ENCODE measurements around the gene MYBPHL.

Gene MYBPHL

GRCh38 chr1:109272021-109272799, 34.6 kb downstream of the MYBPHL start:
- no peak overlapping the region for H3K4me3 ChIP-seq (replicated peaks; ENCODE audit: low read depth, low read length)
- TF ChIP-seq, protein P1, sequence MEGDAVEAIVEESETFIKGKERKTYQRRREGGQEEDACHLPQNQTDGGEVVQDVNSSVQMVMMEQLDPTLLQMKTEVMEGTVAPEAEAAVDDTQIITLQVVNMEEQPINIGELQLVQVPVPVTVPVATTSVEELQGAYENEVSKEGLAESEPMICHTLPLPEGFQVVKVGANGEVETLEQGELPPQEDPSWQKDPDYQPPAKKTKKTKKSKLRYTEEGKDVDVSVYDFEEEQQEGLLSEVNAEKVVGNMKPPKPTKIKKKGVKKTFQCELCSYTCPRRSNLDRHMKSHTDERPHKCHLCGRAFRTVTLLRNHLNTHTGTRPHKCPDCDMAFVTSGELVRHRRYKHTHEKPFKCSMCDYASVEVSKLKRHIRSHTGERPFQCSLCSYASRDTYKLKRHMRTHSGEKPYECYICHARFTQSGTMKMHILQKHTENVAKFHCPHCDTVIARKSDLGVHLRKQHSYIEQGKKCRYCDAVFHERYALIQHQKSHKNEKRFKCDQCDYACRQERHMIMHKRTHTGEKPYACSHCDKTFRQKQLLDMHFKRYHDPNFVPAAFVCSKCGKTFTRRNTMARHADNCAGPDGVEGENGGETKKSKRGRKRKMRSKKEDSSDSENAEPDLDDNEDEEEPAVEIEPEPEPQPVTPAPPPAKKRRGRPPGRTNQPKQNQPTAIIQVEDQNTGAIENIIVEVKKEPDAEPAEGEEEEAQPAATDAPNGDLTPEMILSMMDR (IDR thresholded peaks at IDR 0.05; ENCODE audit: insufficient read depth, low read length, poor library complexity, severe bottlenecking), result no peak
- no peak for DNase-seq (ENCODE audit: extremely low read depth, insufficient read length)
- no peaks in the 10 kb centered on the region for H3K36me3 ChIP-seq (ENCODE audit: control insufficient read depth, insufficient read depth, low read length)
- no peaks in the 10 kb centered on the region for H3K27me3 ChIP-seq (replicated peaks; ENCODE audit: control insufficient read depth, insufficient read depth, low read length)

- no peak overlapping the region for H3K4me3 ChIP-seq (replicated peaks; ENCODE audit: low read depth, low read length)
- no peak for DNase-seq (ENCODE audit: extremely low read depth, insufficient read length)
- H3K27me3 ChIP-seq (replicated peaks; ENCODE audit: control insufficient read depth, insufficient read depth, low read length), result no peaks in the 10 kb centered on the region
- H3K36me3 ChIP-seq (ENCODE audit: control insufficient read depth, insufficient read depth, low read length), result no peaks in the 10 kb centered on the region
- TF ChIP-seq, protein P1 (IDR thresholded peaks at IDR 0.05; ENCODE audit: insufficient read depth, low read length, poor library complexity, severe bottlenecking), result no peak
Measured at GRCh38 chr1:109271458-109271857, 35.4 kb downstream of the MYBPHL start.

GRCh38 chr1:109270623-109271317, 36.0 kb downstream of the MYBPHL start:
- no peaks in the 10 kb centered on the region for H3K36me3 ChIP-seq (ENCODE audit: control insufficient read depth, insufficient read depth, low read length)
- H3K27me3 ChIP-seq (replicated peaks; ENCODE audit: control insufficient read depth, insufficient read depth, low read length), result no peaks in the 10 kb centered on the region
- TF ChIP-seq, protein P1 (IDR thresholded peaks at IDR 0.05; ENCODE audit: insufficient read depth, low read length, poor library complexity, severe bottlenecking), result no peak
- no peak for DNase-seq (ENCODE audit: extremely low read depth, insufficient read length)
- no peak overlapping the region for H3K4me3 ChIP-seq (replicated peaks; ENCODE audit: low read depth, low read length)

DNA sequence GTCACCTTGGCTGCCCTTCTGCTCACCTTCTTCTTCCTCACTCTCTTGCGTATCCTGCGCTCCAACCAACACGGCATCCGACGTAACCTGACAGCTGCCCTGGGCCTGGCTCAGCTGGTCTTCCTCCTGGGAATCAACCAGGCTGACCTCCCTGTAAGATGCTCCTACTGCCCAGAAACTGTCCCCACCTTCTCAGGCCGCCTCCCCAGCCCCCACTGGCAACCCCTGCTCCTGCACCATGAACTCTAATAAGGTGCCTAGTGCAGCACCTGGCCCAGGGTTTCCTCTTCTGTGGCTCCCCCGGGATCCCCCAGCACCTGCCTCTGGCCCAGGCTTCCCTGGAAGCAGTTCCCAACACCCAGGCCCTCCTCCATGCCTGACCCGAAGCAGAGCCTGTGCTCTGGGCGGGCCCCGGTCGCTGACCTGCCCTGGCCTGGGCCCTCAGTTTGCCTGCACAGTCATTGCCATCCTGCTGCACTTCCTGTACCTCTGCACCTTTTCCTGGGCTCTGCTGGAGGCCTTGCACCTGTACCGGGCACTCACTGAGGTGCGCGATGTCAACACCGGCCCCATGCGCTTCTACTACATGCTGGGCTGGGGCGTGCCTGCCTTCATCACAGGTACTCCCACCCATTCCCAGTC, 36.7 kb downstream of the MYBPHL start:
- TF ChIP-seq, protein P1 (IDR thresholded peaks at IDR 0.05; ENCODE audit: insufficient read depth, low read length, poor library complexity, severe bottlenecking), result no peak
- Histone ChIP-seq H3K27me3 (replicated peaks; ENCODE audit: control insufficient read depth, insufficient read depth, low read length) (no peaks in the 10 kb centered on the region), H3K36me3 (ENCODE audit: control insufficient read depth, insufficient read depth, low read length) (no peaks in the 10 kb centered on the region), H3K4me3 (replicated peaks; ENCODE audit: low read depth, low read length) (no peak overlapping the region)
- DNase-seq (ENCODE audit: extremely low read depth, insufficient read length), result no peak

DNA sequence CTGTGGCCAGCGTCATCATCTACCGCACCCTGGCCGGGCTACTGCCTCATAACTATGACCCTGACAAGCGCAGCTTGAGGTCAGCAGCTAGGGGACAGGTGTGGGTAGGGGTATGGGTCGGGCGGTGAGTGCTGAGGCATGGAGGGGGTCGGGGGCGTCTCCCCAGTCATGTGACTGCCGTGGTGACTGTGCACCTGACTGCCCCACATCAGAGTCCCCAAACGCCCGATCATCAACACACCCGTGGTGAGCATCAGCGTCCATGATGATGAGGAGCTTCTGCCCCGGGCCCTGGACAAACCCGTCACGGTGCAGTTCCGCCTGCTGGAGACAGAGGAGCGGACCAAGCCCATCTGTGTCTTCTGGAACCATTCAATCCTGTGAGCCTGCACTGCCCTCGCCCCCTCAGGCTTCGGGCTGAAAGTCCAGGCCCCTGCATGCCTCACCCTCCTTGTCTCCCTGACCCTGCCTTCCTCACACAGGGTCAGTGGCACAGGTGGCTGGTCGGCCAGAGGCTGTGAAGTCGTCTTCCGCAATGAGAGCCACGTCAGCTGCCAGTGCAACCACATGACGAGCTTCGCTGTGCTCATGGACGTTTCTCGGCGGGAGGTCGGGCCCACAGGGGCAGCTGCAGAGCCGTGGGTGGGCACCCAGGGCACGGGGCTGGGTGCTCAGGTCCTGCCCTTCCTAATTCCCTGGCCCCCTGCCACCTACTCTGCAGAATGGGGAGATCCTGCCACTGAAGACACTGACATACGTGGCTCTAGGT, 37.4 kb downstream of the MYBPHL start:
- TF ChIP-seq, protein P1 (IDR thresholded peaks at IDR 0.05; ENCODE audit: insufficient read depth, low read length, poor library complexity, severe bottlenecking), result no peak
- no peaks in the 10 kb centered on the region for H3K36me3 ChIP-seq (ENCODE audit: control insufficient read depth, insufficient read depth, low read length)
- no peak for DNase-seq (ENCODE audit: extremely low read depth, insufficient read length)
- H3K27me3 ChIP-seq (replicated peaks; ENCODE audit: control insufficient read depth, insufficient read depth, low read length), result no peaks in the 10 kb centered on the region
- no peak overlapping the region for H3K4me3 ChIP-seq (replicated peaks; ENCODE audit: low read depth, low read length)
